Putamen (tissue), 1 donor: Measurements from ENCODE around the gene FAAP20.

Source experiments
- DNase-seq: peaks from one replicate; pipeline ENCODE4 v3.0.0-alpha.2; 2016; ENCODE audit warnings: low spot score

The FAAP20 gene

DNA sequence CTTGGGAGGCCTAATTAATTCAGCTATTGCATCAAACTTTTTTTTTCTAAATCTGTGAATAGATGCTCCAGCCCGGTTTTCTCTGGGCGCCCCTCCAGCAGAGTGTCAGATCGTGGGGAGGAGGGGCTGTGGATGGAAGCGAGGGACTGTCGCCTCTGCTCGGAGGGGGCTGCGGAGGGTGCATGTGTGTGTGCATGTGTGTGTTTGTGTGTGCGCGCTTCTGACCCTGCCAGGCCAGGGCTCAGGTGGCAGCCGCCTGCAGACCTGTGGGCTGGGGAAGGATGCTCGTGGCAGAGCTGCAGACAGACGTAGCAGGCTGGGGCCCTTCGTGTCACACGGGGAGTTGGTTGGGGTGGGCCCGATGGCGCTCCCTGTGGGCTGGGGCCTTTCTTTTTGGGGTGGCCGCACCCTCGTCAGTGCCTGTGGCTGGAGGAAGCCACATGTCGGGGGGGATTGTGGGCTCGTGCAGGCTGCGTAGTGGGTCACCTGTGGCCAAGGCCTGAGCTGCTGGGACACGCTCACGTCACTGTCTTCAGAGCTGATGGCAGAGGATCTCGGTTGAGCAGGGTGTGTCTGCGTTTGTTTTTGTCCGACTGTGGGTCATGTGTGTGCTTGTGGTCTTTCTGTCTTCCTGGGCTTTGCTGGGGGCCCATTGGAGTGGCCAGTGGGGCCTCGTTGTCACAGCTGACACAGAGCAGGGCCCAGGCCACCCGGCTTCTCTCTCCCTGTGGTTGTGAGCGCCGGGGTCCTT is 36.4 kb upstream of the FAAP20 start:
- peak; percentile 78 for DNase-seq

DNA sequence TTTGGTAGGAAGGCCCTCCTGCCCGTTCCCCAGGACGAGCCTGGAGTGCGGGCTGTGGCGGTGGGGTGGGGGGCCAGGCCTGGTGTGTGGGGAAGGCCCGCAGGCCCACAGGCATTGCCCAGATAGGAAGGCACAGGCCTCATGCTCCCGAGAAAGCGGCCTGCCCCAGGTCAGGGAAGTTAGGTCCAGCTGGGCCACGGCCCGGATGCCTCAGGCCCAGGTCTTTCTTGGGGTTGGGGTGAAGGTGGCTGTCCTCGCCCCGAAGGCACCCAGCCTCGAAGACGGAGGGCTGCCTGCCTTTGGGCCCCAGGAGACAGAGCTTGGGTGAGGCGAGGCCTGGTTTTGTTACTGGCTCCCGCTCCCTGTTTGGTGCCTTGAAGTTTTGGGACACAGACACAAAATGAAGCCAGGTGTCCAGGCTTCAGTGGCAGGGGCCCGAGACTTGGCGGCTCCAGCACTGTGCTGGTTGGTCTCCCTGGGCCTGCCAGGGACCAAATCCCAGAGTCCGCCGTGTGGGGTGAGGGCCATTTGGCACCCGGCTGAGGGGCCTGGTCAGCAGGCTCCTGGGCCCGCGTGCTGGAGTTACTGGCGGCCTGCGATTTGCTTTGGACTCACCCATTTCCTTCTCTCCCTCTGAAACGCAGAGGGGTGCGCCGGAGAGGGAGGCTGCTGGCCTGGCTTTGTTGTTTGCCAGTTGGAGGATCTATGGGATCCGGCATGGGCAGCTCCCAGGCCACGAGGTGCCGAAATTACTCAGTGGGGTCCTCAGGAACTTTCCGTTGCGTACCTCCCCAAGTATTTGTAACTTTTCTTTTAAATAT is 35.5 kb upstream of the FAAP20 start:
- DNase-seq: no peak

- peak; percentile 85 for DNase-seq
Measured at GRCh38 chr1:2229037-2229864, 34.7 kb upstream of the FAAP20 start.

DNA sequence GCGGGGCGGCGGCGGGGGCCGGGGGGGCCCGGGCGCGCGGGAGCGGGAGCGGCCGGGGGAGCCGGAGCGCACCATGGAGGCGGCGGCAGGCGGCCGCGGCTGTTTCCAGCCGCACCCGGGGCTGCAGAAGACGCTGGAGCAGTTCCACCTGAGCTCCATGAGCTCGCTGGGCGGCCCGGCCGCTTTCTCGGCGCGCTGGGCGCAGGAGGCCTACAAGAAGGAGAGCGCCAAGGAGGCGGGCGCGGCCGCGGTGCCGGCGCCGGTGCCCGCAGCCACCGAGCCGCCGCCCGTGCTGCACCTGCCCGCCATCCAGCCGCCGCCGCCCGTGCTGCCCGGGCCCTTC is 34.1 kb upstream of the FAAP20 start:
- DNase-seq: no peak

GRCh38 chr1:2228157-2228594 is 33.6 kb upstream of the FAAP20 start, which contains the start of gene SKI:
Gene SKI, plus strand, starts transcription at chr1:2228319. Its CDS starts 448 bp downstream, at chr1:2228767.
- DNase-seq: no peak

GRCh38 chr1:2227346-2228156 is 33.0 kb upstream of the FAAP20 start:
- DNase-seq: peak; percentile 96

DNA sequence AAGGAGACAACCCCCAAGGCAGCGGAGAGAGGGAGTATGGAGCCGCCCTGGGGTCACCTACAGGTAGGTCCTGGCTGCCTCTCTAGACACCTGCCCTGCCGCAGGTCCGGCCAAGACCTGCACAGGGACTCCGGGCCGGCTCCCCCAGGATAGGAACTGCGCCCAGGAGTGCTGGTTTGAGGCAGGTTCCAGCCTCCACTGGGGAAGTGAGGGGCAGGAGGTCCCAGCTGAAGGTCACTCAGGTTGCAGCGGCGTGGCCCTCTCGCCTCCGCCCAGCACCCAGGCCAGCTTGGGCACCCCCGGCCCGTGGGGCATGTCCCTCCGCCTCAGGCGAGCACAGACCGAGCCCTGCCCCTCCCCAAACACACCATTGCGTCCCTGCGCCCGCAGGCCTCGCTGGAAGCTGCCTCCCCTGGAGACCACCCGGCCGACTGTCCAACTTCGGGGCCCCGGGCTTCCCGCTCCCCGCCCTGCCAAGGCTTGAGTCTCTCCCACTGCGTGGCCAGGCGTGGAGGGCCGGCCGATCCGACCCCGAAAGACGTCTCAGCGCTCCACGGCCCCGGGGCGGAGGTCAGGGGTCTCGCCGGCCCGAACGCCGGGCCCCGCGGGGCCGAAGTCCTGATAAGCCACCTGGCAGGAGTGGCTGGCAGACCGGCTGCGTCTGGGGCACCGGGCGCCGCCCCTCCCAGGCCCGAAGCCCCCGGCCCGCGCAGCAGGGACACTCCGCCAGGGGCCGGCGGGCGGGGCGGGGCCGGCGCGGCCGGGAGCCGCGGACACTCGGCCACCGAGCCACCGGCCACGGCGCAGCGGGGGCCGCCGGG is 32.2 kb upstream of the FAAP20 start:
- no peak for DNase-seq

GRCh38 chr1:2224631-2225428 is 30.3 kb upstream of the FAAP20 start:
- no peak for DNase-seq

DNA sequence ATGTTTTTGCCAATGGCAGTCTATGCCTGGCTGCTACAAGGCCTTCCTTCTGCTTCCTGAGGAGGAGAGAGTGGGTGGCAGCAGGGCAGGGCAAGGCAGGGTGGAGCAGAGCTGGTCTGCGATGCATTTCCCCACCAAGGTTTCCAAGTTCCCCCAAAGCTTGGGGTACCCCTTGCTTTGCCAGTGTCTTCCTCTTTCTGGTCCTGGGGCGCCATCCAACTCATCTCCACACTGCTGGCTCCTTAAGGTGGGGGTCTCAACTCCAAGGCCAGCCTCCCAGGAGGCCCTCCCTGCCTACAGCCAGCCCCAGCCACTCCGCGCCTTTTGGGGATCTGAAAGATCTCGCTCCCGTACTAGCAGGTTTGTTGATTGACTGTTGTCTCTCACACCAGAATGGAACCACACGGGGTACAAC is 29.6 kb upstream of the FAAP20 start:
- no peak for DNase-seq

GRCh38 chr1:2221271-2221670 is 26.7 kb upstream of the FAAP20 start:
- no peak for DNase-seq

DNA sequence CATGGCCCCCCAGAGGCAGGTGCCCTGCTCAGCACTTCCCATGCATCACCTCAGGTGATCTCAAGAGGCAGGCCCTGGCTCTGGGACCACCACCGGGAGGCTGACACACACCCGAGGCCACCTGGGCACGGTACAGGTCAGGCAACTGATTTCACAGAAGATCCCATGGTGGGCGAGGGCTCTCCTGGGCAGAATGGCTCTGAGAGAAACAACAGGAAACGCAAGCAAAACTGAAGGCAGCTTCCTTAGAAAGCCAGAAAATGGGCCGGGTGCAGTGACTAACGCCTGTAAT is 22.1 kb upstream of the FAAP20 start:
- DNase-seq: no peak

GRCh38 chr1:2215909-2216766 is 21.6 kb upstream of the FAAP20 start:
- DNase-seq: no peak

GRCh38 chr1:2215329-2215728 is 20.8 kb upstream of the FAAP20 start:
- no peak for DNase-seq

DNA sequence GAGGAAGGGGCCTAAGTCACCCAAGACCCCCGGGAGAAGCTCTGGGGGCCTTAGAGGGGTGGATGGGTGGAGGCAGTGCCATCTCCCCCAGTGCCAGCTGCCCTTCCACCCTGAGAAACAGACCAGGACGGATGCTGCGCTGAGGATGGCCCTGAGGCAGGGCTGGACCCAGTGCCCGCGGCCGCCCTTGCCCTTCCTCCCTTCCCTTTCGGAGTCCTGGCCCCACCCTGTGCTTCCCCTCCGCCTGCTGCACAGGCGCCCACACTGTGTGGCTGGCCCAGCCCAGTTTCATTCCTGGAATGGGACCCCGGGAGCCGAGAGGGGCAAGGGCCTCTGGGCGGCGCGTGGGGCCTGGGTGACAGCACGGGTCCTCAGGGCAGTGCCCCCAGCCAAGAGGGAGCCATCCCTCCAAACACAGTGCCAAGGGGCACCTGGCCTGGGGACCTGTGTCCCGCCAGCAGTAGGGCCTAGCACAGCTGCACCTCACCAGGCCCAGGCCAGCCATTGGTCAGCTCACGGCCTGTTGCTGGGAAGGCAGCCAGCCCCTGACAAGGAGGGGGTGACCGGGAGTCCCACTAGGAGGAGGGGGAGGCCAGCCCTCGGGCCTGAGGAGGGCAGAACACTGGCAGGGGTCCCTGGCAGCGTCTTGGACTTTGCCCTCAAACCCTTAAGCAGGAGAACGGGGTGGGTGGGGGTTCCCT is 20.1 kb upstream of the FAAP20 start:
- DNase-seq: no peak

DNA sequence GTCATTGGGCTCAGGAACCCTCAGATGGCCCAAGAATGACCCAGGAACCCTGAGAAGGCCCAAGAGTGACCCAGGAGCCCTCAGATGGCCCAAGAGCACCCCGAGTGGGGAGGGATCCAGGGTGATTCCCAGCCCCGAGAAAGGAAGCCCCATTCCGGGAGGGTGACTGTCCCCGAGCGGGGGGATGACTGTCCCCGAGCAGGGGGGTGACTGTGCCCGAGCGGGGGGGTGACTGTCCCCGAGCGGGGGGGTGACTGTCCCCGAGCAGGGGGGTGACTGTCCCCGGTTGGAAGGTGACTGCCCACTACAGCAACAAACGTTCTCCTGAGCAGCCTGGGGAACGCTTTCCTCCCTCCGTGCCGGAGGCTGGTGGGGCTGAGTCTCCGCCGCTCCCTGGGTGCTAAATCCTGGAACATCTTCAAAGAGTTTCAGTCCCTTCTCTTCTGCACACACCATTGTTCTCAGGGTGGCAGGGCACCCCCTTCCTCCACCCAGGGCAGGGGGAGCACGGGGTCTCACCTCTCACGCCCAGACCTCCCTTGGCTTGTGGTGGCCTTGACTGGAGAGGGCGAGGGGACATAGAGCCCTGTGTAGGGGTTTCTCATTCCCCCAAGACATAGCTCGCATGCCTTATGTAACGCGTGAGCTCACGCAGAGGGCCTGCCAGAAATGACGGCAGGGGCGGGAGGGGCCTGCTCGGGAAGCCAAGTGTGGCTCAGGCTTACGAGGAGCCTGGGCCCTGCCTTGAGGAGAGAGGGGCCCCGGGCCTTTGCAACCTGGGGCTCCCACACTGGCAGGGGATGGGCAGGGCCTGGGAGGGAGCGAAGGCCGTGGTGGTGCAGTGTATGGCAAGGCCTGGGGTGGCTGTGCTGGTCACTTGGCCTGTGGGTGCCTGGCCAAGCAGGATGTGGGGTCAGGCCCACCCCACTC is 19.3 kb upstream of the FAAP20 start:
- peak; percentile 80 for DNase-seq

- DNase-seq: peak; percentile 91
Measured at GRCh38 chr1:2212532-2213491, 18.2 kb upstream of the FAAP20 start.
